ENCODE results near the gene CALHM3.

Gene CALHM3

GRCh38 chr10:103449208-103450144 lies 29.6 kb downstream of the CALHM3 start:
- no peak for DNase-seq

GRCh38 chr10:103448746-103449145 lies 30.3 kb downstream of the CALHM3 start:
- no peak for DNase-seq

DNA sequence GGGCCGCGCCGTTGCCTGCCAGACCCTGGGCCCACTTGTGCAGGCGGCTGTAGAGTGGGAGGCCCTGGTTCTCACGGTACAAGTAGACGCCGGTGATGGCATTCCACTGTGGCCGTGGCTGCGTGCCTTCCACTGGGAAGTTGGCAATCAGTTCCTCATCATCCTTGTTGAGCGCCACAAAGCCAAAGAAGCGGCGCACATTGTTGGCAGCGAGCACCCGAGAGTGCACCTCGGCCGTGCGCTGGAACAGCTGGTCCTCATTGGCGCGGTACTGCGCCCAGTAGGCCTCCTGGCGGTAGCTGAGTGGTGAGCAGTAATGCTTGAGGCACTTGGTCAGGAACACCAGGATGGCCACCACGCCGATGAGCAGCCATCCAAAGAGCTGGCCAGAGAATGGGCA lies 31.9 kb downstream of the CALHM3 start:
- DNase-seq: no peak

DNA sequence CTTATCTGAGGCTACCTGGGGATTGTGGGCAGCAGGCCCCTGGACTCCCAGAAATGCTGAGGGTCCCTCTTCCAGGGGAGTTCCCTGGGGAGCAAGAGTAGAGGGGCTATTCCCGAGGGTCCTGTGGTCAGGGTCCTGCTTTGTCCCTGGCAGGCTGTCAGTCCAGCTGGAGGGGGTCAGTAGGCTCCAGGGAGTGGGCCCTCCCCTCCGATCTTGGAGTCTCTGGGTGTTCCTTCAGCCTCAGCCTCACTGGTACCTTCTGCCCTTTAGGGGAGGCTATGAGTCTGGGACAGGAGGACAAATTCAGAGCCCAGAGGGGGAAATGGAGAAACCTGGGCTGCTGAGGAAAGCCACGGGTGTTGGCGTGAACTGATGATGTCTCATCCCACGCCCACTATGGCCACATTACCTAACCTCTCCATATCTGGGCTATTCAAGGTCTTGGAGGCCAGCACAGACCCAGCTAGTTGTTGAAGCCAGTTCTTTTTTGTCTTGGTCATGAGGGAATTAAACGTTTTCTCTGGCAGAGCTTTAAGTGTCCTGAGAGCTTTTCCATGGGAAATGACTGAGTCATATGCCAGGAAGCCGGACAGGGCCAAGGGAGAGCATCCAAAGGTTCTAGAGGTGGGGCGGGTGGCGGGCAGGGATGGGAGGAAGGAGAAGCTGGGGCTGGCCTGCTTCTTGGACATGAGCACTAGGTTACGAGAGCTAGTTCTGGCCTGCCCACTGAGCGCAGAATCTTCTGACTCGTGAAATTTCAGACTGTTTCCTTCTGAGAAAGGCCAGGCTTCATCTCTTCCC lies 33.1 kb downstream of the CALHM3 start:
- DNase-seq: no peak

GRCh38 chr10:103445366-103445765 lies 33.7 kb downstream of the CALHM3 start:
- no peak for DNase-seq

- no peak for DNase-seq
Measured at GRCh38 chr10:103444478-103444877, 34.6 kb downstream of the CALHM3 start.

DNA sequence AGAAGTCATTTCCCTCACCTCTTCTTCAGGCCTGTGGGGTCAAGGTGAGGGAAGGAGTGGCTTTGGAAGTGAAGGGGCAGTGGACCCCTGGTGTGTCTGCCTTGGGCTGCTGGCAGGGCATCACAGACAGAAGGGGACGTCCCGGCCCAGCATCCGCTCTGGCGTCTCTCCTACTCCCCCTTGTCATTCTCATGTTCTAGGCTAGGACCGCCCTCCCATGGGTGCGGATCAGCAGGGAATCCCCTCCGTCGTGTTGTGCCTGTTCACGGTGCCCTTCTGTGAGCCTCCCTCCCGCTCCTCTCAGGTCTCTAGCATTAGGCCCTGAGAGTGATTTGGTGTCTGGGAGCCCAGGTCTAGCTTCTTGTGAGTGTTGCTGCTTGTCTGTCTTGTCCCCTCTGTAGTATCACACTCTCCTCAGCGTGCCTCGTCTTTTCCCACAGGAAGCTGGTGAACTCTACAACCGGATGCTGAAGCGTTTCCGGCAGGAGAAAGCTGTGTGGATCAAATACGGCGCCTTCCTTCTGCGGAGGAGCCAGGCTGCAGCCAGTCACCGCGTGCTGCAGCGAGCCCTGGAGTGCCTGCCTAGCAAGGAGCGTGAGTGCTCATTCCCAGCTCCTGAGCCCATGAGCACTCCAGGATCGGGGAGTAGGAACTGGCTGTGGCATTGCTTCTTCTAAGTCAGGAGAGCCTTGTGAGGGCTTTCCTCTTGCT lies 35.4 kb downstream of the CALHM3 start:
- DNase-seq: no peak

- DNase-seq: no peak
Measured at GRCh38 chr10:103442031-103442461, 37.0 kb downstream of the CALHM3 start.

GRCh38 chr10:103441611-103442010 lies 37.4 kb downstream of the CALHM3 start:
- no peak for DNase-seq

GRCh38 chr10:103441206-103441605 lies 37.8 kb downstream of the CALHM3 start:
- DNase-seq: no peak

GRCh38 chr10:103440416-103440815 lies 38.6 kb downstream of the CALHM3 start:
- DNase-seq: no peak

DNA sequence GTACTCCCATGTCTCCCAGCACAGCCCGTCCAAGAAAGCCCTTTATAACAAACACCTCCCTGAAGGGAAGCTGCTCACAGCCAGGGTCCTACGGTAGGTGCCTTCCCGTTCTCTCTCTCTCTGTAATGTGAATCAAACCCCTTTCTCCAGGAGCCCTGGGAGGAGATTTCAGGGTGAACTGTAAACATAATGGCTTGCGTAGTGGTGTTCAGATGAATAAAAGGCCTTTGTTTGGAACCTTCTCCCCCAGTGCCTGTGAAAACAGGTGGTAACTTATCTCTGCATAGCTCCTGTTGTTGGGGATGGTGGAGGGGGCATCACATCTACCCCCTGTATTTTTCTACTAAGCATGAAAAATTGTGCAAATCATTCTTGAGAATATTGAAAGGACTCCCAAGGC lies 39.3 kb downstream of the CALHM3 start:
- no peak for DNase-seq

DNA sequence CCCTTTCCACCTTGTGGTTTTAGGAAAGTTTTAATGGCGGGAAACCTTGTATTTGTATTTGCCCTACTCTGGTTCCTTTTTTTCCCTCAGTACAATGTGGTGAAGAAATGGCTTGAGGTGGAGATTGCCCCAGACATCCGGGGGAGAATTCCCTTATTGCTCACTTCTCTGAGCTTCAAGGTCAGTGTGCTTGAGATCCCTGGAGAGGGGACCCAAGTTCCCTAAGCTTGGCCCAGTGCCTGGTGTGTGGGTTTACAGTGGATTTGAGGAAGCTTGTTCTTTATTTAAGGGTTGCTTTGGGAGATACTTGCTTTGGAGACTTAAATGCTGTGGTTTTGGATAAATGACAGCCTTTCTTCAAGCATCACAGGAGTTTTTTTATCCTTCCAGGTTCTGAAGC lies 45.2 kb downstream of the CALHM3 start:
- DNase-seq: no peak

DNA sequence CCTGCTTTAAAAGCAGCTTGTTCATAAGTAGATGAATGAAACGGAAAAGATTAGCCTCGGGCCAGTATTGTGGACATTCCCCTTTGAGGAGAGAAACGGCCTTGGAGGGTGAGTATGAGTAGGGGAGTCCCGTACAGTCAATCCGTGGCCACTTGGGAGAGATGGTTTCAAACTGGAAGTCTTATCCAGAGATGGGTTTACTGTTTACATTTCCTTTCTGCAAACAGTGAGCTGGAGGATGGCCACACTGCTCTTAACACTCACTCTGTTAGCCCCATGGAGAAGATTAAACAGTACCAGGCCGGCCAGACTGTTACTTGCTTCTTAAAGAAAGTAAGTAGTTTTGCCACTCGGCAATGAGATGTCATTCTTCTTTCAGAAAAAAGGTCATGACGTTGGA lies 47.1 kb downstream of the CALHM3 start:
- DNase-seq: no peak

DNA sequence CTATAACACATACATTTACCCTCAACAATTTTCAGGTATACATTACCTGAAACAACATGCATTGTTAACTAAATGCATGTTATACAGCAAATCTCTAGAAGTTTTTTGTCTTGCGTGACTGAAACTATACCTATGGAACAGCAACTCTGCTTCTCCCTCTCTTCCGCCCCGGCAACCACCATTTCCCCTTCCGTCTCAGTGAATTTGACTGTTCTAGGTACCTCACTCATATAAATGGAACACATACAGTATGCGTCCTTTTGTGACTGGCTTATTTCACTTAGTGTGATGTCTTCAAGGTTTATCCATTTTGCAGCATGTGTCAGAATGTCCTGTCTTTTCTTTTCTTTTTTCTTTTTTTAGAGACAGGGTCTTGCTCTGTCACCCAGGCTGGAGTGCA lies 49.4 kb downstream of the CALHM3 start:
- no peak for DNase-seq

DNA sequence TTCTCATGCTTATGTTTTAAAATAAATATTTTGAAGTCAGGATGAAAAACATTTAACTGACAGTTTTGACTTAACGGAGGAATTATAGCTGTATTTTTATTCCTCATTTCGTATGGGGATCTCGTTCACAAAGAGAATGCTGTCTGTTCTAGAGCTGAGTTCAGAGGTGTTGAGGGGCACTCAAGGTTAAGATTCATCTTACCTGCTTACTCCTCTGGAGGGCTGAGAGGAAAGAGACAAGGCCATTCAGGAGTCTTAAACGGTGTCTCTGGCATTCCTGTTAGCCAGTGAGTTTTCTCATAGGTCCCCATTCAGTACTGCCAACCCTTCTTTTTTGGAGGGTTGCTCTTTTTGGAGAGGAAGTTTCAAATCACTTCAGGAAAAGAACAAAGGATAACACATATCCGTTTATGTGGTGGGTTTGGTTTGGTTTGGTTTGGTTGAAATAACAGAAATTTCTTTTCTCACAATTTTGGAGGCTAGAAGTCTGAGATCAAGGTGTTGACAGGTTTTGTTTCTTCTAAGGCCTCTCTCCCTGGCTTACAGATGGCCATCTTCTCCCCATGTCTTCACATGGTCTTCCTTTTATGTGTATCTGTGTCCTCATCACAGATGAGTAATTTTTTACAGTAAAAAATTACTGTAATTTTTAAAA lies 49.9 kb downstream of the CALHM3 start:
- DNase-seq: no peak

DNA sequence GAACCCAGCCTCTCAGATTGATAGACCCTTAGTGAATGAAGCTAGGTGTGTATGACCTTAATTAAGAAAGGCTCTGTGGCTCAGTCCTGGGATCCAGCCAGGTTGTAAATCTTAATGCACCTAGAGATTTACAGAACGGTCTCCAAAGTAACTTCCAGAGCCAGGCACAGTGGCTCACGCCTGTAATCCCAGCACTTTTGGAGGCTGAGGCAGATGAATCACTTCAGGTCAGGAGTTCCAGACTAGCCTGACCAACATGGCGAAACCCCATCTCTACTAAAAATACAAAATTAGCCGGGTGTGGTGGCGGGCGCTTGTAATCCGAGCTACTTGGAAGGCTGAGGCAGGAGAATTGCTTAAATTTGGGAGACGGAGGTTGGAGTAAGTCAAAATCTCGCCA lies 51.2 kb downstream of the CALHM3 start:
- DNase-seq: no peak

DNA sequence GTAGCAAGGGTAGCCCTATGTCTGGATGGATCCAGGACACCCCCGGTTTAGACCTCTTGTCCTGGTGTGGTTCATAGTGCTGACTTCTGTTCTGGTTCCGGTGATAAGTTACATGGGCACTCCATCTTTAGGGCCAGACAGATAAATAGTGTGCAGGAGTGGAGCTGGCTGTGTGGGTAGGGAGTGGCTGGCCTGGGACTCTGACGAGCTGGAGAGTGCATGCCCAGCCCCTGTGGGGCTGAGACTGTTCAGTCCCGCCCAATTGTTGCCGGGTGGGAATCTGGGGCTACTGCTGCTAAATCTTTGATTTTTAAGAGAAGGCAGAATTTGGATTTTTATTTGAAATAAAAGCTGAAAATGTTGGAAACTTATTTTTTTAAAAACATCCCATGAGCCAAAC lies 55.3 kb downstream of the CALHM3 start:
- DNase-seq: no peak

Measured in activated T-cell treated with anti-CD3 and anti-CD28 coated beads, Interleukin-2, amount 50 U/mL, for 48 hours (primary cell).